NT2/D1 (cell line): ENCODE results near the gene IGSF9.

ENCODE experiments used
- SUZ12 ChIP-seq: IDR thresholded peaks from 2 replicates; pipeline ENCODE4 v1.6.1; 2011; ENCODE audit not compliant: insufficient read length, insufficient read depth; ENCODE audit errors: extremely low read depth
- YY1 ChIP-seq: IDR thresholded peaks from 2 replicates; pipeline ENCODE4 v1.6.1; 2011; ENCODE audit not compliant: insufficient read length, insufficient read depth

- TF ChIP-seq YY1 (no peak), SUZ12 (no peak)
These were observed 47.5 kb downstream of the IGSF9 start for GRCh38 chr1:159897962-159898361.
